Chondrocyte (in vitro differentiated cells): ENCODE data around the gene FYCO1. TPM values are rescaled to one million over a fixed set of nuclear protein-coding genes. Genes with fewer than 3 reads are reported as not detected.

Source experiments
- DNase-seq: peaks from one replicate; pipeline ENCODE4 v3.0.0; 2021; ENCODE audit warnings: mixed read lengths, low spot score
- H3K27ac Mint-ChIP-seq: one replicate; pipeline ENCODE4 v1.8.0; 2021; ENCODE audit warnings: mild to moderate bottlenecking, moderate library complexity, mixed read lengths; ENCODE audit not compliant: unreplicated experiment
- H3K27me3 Mint-ChIP-seq: 2 replicates; pipeline ENCODE4 v1.8.0; 2021; ENCODE audit warnings: low read depth, mixed read lengths
- H3K36me3 Mint-ChIP-seq: 2 replicates; pipeline ENCODE4 v1.8.0; 2021; ENCODE audit warnings: low read depth, mixed read lengths
- H3K4me1 Mint-ChIP-seq: 2 replicates; pipeline ENCODE4 v1.8.0; 2021; ENCODE audit warnings: low read depth, mild to moderate bottlenecking, mixed read lengths
- H3K4me3 Mint-ChIP-seq: one replicate; pipeline ENCODE4 v1.8.0; 2021; ENCODE audit warnings: mild to moderate bottlenecking, moderate library complexity, mixed read lengths; ENCODE audit not compliant: unreplicated experiment
- H3K9me3 Mint-ChIP-seq: 2 replicates; pipeline ENCODE4 v1.8.0; 2021; ENCODE audit warnings: low read depth, mixed read lengths
- CTCF ChIP-seq: fragments of 200-600 bp; sonication (generic); IDR thresholded peaks from 2 replicates; pipeline ENCODE4 v1.5.0; 2021; ENCODE audit warnings: antibody characterized with exemption, mild to moderate bottlenecking, moderate library complexity
- total RNA-seq: library from RNA; stranded (reverse); gene quantifications from 3 replicates; pipeline ENCODE4 v1.2.1, GENCODE V29; 2021

Gene FYCO1
- total RNA-seq, 1 donor from 2014 or later, result 31.6 TPM

GRCh38 chr3:45870099-45870498 lies 125.5 kb downstream of the FYCO1 start:
- H3K27ac Mint-ChIP-seq, result no peak overlapping the region
- peaks cover 6% of the 10 kb centered on the region for H3K9me3 Mint-ChIP-seq
- no peaks in the 10 kb centered on the region for H3K4me1 Mint-ChIP-seq
- no peak for DNase-seq
- H3K36me3 Mint-ChIP-seq, result no peaks in the 10 kb centered on the region
- peaks cover 46% of the 10 kb centered on the region for H3K27me3 Mint-ChIP-seq
- TF ChIP-seq CTCF, result no peak
- H3K4me3 Mint-ChIP-seq, result no peak overlapping the region

DNA sequence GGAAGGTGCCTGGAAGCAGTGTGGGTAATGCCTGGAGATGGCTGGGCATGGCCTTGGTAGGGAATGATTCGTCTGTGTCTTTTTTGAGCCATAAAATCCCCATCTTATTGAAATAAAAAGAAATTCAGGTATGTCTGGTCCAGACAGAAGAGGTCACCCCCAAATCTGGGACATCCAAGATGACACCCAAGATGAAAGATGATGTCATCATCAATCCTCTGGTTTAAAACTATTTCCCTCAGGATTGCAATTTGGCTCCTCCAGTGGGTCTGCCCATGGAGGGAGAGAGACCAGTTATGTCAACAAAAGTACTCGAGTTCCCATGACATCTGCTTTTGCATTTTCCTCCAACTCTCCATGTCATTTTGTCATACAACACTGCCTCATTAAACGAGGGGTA lies 126.0 kb downstream of the FYCO1 start:
- Mint-ChIP-seq H3K27me3 (peaks cover 48% of the 10 kb centered on the region), H3K9me3 (peaks cover 6% of the 10 kb centered on the region), H3K4me1 (no peaks in the 10 kb centered on the region), H3K27ac (no peak overlapping the region), H3K36me3 (no peaks in the 10 kb centered on the region), H3K4me3 (no peak overlapping the region)
- TF ChIP-seq CTCF, result no peak
- no peak for DNase-seq

- no peak for TF ChIP-seq CTCF
- Mint-ChIP-seq H3K27me3 (peaks cover 42% of the 10 kb centered on the region), H3K27ac (no peak overlapping the region), H3K4me1 (no peaks in the 10 kb centered on the region), H3K9me3 (peaks cover 7% of the 10 kb centered on the region), H3K36me3 (no peaks in the 10 kb centered on the region), H3K4me3 (no peak overlapping the region)
- DNase-seq, result no peak
Measured at GRCh38 chr3:45868650-45869049, 127.0 kb downstream of the FYCO1 start.

DNA sequence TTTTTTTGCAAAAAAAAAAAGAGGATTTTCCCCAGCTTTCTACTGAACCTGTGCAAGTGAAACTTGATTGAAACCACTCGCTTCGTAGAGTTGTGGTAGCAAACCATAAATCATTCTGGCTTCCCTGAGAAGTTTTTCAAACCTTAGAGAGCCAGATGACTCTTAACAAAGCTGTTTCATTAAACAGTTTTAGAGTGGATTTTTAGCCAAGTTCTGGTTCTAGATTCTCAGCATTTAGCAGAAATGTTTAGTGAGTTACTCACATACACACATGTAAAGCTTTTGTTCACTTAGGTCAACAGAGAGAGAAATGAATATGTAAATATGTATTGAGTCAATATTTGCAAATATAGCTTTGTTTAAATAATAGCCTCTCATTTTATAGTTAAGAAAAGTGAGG lies 127.4 kb downstream of the FYCO1 start:
- H3K9me3 Mint-ChIP-seq, result peaks cover 9% of the 10 kb centered on the region
- H3K27me3 Mint-ChIP-seq, result peaks cover 44% of the 10 kb centered on the region
- TF ChIP-seq CTCF, result no peak
- no peaks in the 10 kb centered on the region for H3K4me1 Mint-ChIP-seq
- no peak overlapping the region for H3K27ac Mint-ChIP-seq
- no peak for DNase-seq
- no peak overlapping the region for H3K4me3 Mint-ChIP-seq
- no peaks in the 10 kb centered on the region for H3K36me3 Mint-ChIP-seq

Other genes starting within 250 kb of the FYCO1 start
- gene SLC6A20, start 199.3 kb downstream of the FYCO1 start, total RNA-seq, result not detected in 3 replicates
- 15.8 to 20.2 TPM (median 18.1 TPM) in 3 replicates for gene LZTFL1, start 153.7 kb downstream of the FYCO1 start, total RNA-seq
- not detected in 3 replicates for gene CCR9, start 109.3 kb downstream of the FYCO1 start, total RNA-seq
- gene CXCR6, start 52.4 kb downstream of the FYCO1 start, total RNA-seq, result not detected in 3 replicates
- not detected in 3 replicates for gene XCR1, start 31.7 kb upstream of the FYCO1 start, total RNA-seq
- not detected in 3 replicates for gene CCR1, start 212.5 kb upstream of the FYCO1 start, total RNA-seq
- not detected in 3 replicates for gene CCR3, start 246.6 kb upstream of the FYCO1 start, total RNA-seq